Measurements from ENCODE around the gene SLC13A4.

The SLC13A4 gene

DNA sequence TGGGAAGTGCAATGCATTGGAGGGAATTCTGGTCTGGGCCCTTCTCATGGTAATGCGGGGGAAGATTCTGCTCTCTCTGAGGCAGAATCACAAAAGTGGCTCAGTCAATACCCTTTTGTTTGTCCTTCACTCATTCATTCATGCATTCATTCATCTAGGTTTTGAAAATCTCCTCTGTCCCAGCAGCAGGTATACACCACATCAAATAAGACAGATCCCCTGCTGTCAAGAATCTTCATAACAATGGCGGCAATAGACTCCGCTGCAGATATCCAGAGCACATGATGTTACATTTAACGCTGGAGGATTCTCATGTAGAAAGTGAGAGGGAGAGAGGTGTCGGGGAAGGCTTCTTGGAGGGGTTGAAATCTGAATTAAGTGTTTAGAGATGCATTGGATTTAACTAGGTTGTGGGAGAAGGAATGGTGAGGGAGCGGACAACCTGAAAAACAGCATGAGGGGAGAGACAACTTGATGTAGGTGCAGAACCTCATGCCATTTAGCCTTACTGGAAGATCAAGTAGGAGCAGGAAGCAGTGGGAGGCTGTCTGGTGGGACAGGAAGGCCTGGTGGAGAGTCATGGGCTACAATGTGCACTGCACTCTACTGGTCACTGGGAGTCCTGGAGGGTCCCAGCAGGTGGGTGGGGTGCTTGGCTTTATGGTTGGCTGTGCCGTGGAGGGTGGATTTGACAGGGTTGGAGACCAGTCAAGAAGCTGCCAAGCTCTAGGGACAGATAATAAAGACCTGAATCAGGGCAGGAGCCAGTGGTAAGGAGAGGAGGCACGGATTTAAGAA, 25.8 kb upstream of the SLC13A4 start:
- DNase-seq (ENCODE audit: low spot score) = peak; percentile 46
- Histone ChIP-seq H3K4me3 (no peak overlapping the region), H3K27ac (no peak overlapping the region)
- TF ChIP-seq, protein P1, sequence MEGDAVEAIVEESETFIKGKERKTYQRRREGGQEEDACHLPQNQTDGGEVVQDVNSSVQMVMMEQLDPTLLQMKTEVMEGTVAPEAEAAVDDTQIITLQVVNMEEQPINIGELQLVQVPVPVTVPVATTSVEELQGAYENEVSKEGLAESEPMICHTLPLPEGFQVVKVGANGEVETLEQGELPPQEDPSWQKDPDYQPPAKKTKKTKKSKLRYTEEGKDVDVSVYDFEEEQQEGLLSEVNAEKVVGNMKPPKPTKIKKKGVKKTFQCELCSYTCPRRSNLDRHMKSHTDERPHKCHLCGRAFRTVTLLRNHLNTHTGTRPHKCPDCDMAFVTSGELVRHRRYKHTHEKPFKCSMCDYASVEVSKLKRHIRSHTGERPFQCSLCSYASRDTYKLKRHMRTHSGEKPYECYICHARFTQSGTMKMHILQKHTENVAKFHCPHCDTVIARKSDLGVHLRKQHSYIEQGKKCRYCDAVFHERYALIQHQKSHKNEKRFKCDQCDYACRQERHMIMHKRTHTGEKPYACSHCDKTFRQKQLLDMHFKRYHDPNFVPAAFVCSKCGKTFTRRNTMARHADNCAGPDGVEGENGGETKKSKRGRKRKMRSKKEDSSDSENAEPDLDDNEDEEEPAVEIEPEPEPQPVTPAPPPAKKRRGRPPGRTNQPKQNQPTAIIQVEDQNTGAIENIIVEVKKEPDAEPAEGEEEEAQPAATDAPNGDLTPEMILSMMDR (IDR thresholded peaks at IDR 0.05) = no peak

DNA sequence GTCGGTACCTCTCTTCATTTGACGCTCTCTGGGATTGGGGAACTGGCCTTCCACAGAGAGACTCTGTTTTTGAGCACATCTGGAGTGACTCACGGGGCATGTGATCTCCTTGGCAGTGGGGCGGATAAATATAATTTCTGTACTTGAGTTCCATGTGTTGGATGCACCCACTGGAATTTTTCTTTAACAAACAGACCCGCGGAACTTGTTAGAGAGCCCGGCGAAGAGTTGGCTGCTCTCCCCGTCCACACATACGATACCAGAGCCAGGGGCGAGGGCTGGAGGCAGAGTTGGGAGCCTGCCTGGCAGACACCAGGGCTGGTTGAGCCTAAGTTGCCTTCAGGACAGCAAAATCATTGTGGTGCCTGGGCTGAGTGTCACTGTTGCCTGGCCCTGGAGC, 20.8 kb upstream of the SLC13A4 start, which contains the start of gene FAM180A:
FAM180A (minus strand) TSS at position 44 of the 400 bp plus-strand sequence. CDS start 233 bp downstream, outside the sequence.
- TF ChIP-seq, protein P1 (IDR thresholded peaks at IDR 0.05) = no peak
- Histone ChIP-seq H3K4me3 (peak within 1 kb of the TSS; percentile 61), H3K27ac (peak within 1 kb of the TSS; percentile 87 to 92)
- peak; percentile 85 for DNase-seq (ENCODE audit: low spot score)

DNA sequence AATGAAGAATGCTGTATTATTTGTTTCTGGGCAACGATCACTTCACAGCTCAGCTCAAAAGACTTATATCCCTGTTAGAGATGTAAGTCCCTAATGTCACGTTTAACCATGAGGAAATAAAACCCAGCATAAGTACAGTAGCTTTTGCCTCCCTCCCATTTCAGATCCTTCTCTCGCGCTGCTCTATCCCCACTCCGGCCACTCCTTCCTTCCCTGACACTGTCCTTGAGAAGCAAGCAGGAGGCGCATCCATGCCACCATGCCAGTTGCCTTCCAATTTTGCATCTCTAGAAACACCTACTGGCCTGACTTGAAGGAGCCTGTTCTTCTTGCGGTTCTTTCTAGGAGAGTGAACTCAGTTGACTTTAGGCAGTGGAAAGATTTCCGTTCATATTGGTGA, 19.4 kb upstream of the SLC13A4 start:
- H3K4me3 ChIP-seq = peak overlapping the region; percentile 61

DNA sequence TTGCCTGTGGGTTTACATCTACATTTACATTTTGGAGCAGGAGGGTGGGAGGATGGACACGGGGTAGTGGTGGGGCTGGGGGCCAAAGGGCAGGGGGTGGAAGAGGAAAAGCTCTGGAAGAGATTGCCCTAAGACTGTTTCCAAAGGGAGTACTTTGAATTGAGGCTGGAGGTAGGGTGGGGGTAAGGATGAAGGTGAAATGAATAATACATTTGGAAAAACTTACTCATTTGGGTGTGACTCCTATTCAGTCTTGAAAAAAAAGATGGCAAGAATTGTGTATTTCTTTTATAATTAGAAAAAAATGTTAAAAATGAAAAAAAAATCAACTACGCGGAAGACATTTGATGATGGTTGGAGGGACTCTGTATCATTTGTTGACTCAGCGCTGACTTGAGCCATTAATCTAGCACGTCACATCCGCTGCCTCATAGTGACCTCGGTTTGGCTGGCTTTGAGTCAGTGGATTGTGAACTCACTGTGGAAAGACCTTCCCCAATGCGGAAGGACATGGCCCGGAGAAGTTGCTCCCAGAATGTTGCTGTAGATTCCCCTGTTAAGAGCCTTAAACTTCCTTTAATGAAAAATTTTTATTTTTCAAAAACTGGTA, 17.8 kb upstream of the SLC13A4 start:
- H3K4me3 ChIP-seq = peak overlapping the region; percentile 32
- peak; percentile 88 for DNase-seq (ENCODE audit: low spot score)
- peak overlapping the region; percentile 60 to 93 for H3K27ac ChIP-seq
- TF ChIP-seq, protein P1 (IDR thresholded peaks at IDR 0.05) = no peak

More for the DNA sequence above, 19.4 kb upstream of the SLC13A4 start:
- H3K27ac ChIP-seq = peak overlapping the region; percentile 87 to 92
- TF ChIP-seq, protein P1 (IDR thresholded peaks at IDR 0.05) = no peak
- no peak for DNase-seq (ENCODE audit: low spot score)

DNA sequence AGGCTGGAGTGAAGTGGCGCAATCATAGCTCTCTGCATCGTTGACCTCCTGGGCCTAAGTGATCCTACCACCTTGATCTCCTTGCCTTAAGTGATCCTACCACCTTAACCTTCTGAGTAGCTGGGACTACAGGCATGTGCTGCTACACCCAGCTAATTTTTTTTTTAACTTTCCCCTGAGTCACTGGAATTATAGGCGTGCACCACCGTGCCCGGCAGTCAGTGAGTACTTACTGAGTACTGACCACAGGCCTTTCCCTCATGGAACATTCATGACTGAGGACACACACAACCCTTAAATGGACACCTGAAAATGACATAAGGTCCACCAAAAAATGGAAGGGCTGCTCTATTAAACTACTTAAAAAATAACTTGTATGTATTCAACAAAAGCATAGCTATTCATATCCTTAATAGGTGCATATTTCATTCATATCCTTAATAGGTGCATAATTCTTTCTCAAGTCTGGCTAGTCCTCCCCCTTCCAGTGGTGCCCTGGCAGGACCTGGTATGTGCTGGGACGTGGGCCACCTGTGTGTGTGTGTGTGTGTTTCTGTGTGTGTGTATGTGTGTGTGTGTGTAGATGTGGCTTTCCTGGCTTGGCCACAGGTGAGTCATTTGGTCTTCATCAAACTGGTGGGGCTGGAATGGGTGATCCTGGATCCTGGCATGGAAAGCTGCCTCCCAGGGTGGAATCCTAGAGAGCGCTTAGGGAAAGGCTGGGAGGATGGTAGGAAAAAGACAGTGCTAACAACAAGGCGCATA, 17.1 kb upstream of the SLC13A4 start:
- DNase-seq (ENCODE audit: low spot score) = no peak
- TF ChIP-seq, protein P1 (IDR thresholded peaks at IDR 0.05) = no peak
- Histone ChIP-seq H3K4me3 (peak overlapping the region; percentile 32), H3K27ac (peak overlapping the region; percentile 60 to 93)

DNA sequence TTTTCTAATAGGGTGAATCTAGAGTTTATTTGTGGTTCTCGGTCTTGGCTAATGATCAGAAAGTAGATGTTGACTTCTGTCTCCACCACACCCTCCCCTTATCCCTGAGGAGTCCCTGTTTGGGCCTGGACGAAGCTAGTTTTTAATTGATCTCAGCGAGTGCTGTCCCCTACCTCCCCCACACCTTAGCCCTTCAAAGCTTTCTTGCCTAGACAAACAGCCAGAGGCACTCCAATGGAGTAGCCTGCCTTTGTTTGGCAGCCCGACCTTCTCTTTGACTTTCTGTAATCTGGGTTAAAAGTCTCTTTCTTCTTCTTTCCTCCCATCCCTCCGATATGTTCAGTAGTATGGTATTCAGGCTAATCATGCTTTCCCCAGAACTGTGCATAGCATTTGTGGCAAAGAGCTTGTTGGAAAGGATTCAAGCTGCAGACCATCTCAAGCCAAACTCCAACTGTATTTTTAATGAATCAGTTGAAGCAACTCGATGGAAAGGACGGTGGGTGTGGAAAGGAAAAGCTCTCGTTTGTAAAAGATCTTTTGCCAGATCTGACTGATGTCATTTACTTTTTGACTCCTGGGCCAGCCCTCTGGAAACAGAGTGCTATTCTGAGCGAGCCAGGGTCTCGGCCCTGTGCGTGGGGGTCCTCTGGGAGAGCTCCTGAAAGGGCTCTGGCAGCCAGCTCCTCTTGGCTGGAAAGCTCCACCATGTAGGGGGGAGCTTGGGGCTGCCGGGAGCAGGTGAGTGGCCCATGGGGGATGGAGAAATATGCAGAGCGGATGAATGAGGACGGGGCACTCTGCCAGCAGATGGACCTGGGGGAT, 16.1 kb upstream of the SLC13A4 start:
- Histone ChIP-seq H3K4me3 (peak overlapping the region; percentile 2), H3K27ac (peak overlapping the region; percentile 60 to 93)
- no peak for DNase-seq (ENCODE audit: low spot score)
- TF ChIP-seq, protein P1 (IDR thresholded peaks at IDR 0.05) = no peak
